Measurements from ENCODE around the gene GOLGA8A.
"Not testable (repeated sequence)": the region's sequence is repeated elsewhere in the genome, so short reads cannot be mapped to it uniquely, and the experiment has no call there.

Gene GOLGA8A

DNA sequence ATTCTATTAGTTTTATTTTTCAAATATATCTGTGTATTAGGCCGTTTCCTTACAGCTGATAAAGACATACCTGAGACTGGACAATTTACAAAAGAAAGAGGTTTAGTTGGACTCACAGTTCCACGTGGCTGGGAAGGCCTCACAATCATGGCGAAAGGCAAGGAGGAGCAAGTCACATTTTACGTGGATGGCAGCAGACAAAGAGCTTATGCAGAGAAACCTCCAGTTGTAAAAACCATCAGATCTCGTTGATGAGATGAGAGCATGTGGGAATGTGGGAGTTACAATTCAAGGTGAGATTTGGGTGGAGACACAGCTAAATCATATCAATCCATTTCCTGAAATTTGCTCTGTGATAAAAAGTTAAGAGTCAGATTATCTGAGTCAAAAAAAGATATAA is 2.3 kb upstream of the GOLGA8A start:
- Histone ChIP-seq H3K4me3 (ENCODE audit: extremely low read depth, insufficient read depth, low read length, poor library complexity, severe bottlenecking) (no peak overlapping the region), H3K9me3 (ENCODE audit: control insufficient read depth, low read length) (no peaks in the 10 kb centered on the region), H3K36me3 (ENCODE audit: control insufficient read depth, insufficient read depth, low read length) (no peaks in the 10 kb centered on the region), H3K27ac (ENCODE audit: low read depth, low read length, severe bottlenecking) (no peak overlapping the region), H3K4me1 (ENCODE audit: control insufficient read depth, insufficient read depth, low read length, poor library complexity, severe bottlenecking) (no peaks in the 10 kb centered on the region)
- WGBS, 2 experiments (ENCODE audit: insufficient coverage in 2 of 2) = 60 to 61% methylated on average over 1 to 2 of the region's 5 CpGs

DNA sequence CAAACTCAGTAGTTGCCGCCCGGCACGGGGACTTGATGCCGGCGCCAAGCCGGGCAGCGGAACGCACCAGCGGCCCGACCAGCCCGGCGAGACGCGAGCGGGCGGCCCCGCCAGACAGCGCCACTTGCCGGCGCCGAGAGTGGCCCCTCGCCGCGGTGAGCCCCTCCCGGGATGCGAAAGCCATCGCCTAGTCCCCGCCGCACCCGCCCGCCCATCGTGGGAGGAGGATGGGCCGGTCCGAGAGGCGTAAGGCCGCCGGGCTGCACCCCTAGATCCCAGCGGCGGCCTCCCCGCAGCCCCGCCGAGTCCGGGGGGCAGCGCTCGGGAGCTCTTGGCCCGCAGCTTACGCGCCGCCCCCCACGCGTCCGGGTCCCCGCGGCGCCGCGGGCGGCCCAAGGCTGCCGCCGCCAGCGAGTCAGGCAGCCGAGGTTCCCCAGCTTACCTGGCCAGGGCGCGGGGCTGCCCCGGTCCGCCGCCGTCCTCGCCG is 609 bp downstream of the GOLGA8A start:
- no peaks in the 10 kb centered on the region for H3K9me3 ChIP-seq (ENCODE audit: control insufficient read depth, low read length)
- no peaks in the 10 kb centered on the region for H3K36me3 ChIP-seq (ENCODE audit: control insufficient read depth, insufficient read depth, low read length)
- no peak overlapping the region for H3K27ac ChIP-seq (ENCODE audit: low read depth, low read length, severe bottlenecking)
- 1% methylated on average over 20 to 27 of the region's 70 CpGs for WGBS, 2 experiments (ENCODE audit: insufficient coverage in 2 of 2)
- peak overlapping the region; percentile 37 for H3K4me3 ChIP-seq (ENCODE audit: extremely low read depth, insufficient read depth, low read length, poor library complexity, severe bottlenecking)
- no peaks in the 10 kb centered on the region for H3K4me1 ChIP-seq (ENCODE audit: control insufficient read depth, insufficient read depth, low read length, poor library complexity, severe bottlenecking)

DNA sequence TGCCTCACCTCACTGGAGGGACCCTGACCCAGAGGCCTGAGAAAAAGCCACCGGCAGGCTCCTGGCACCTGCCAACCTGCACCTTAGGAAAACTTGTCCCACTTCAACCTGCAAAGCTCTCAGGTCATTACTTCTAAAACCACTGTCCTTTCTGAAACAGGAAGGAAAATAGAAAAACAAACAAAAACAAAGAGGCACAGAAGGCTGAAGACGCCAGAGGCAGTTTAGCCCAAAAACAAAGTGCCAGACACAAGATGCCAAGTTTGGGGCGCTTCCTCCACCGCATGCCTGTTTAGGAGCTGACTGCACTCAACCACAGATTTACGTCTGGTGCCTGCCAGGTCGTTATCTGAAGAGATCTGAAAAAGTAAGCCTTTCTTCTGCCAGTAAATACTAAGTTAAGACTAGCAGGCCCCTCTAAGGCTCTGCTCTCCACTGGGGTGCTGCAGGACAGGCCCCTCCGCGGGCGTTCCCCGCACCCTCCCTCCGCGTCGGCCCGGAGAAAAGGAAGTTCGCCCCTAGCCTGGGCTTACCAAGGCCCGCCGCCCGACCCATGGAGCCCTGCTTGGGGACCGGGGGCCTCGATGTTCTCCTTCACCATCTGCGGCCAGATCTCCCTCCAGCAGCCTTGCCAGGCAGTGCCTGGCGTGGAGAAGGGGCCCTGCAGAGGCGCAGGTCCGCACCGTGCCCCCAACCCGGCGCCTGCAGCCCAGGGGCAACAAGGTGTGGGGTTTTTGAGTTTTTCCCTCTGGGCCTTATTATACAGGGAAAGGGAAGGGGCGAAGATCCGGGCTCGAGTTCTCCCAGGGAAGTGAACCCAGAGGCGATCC is 1.3 kb downstream of the GOLGA8A start:
- peak overlapping the region; percentile 37 for H3K4me3 ChIP-seq (ENCODE audit: extremely low read depth, insufficient read depth, low read length, poor library complexity, severe bottlenecking)
- no peaks in the 10 kb centered on the region for H3K4me1 ChIP-seq (ENCODE audit: control insufficient read depth, insufficient read depth, low read length, poor library complexity, severe bottlenecking)
- H3K36me3 ChIP-seq (ENCODE audit: control insufficient read depth, insufficient read depth, low read length) = no peaks in the 10 kb centered on the region
- WGBS, 2 experiments (ENCODE audit: insufficient coverage in 2 of 2) = 24 to 33% methylated on average over 5 to 6 of the region's 31 CpGs
- H3K27ac ChIP-seq (ENCODE audit: low read depth, low read length, severe bottlenecking) = no peak overlapping the region
- no peaks in the 10 kb centered on the region for H3K9me3 ChIP-seq (ENCODE audit: control insufficient read depth, low read length)

DNA sequence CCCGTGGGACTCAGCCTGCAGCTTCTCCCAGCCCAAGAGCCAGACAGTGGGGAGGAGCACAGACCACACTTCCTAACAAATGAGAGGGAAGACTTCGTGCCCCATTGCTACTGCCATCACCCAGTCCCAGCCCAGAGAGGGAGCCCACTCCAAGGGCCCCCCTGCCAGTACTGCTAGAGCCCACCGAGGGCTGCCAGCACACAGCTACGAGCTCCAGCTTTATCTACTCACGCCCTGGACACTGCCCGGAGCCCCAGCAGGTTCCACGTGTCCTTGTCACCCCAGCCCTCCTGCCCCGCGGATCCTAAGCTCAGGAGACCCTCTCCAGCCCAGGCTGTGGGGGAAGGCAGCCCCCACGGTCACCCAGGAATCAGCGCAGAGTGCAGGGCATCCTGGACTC is 1.9 kb downstream of the GOLGA8A start:
- 94% methylated on average over 4 of the region's 11 CpGs; no CpG with 5 or more reads in 1 of the 2 experiments for WGBS, 2 experiments (ENCODE audit: insufficient coverage in 2 of 2)
- no peaks in the 10 kb centered on the region for H3K4me1 ChIP-seq (ENCODE audit: control insufficient read depth, insufficient read depth, low read length, poor library complexity, severe bottlenecking)
- no peak overlapping the region for H3K4me3 ChIP-seq (ENCODE audit: extremely low read depth, insufficient read depth, low read length, poor library complexity, severe bottlenecking)

DNA sequence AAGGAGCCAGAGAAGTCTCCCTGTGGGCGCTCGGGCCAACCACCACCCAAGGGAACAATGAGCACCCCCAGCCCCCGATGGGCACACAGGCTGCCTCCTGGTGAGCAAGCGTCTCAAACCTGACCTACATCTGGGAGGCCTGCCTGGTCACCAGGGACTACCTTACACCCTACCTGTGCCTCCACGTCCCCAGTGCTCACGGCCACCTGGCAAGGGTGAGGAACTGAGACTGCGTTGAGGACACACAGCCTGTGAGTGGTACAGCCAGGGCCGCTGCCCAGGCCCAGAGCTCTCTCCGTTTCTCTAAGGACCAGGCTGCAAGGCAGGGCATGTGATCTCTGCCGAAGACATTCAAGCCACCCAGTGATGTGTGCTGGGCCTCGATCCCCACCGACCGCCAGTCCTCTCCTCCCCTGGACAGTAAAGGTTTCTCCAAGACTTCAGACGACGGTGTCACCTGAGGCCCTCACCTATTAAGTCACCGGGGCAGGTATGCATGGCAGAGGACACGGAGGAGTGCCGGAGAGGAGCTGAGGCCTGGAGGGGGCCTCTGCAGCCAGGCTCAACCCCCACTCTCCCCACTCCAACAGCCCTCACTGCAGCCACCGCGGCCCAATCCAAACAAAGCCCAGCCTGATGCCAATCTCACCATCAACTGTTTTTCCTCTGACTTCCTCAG is 2.8 kb downstream of the GOLGA8A start:
- Histone ChIP-seq H3K4me1 (ENCODE audit: control insufficient read depth, insufficient read depth, low read length, poor library complexity, severe bottlenecking) (no peaks in the 10 kb centered on the region), H3K27ac (ENCODE audit: low read depth, low read length, severe bottlenecking) (no peak overlapping the region), H3K4me3 (ENCODE audit: extremely low read depth, insufficient read depth, low read length, poor library complexity, severe bottlenecking) (no peak overlapping the region), H3K9me3 (ENCODE audit: control insufficient read depth, low read length) (no peaks in the 10 kb centered on the region), H3K36me3 (ENCODE audit: control insufficient read depth, insufficient read depth, low read length) (no peaks in the 10 kb centered on the region)
- 91 to 95% methylated on average over 4 to 7 of the region's 20 CpGs for WGBS, 2 experiments (ENCODE audit: insufficient coverage in 2 of 2)

More for the DNA sequence above, 1.9 kb downstream of the GOLGA8A start:
- Histone ChIP-seq H3K9me3 (ENCODE audit: control insufficient read depth, low read length) (no peaks in the 10 kb centered on the region), H3K36me3 (ENCODE audit: control insufficient read depth, insufficient read depth, low read length) (no peaks in the 10 kb centered on the region), H3K27ac (ENCODE audit: low read depth, low read length, severe bottlenecking) (no peak overlapping the region)

DNA sequence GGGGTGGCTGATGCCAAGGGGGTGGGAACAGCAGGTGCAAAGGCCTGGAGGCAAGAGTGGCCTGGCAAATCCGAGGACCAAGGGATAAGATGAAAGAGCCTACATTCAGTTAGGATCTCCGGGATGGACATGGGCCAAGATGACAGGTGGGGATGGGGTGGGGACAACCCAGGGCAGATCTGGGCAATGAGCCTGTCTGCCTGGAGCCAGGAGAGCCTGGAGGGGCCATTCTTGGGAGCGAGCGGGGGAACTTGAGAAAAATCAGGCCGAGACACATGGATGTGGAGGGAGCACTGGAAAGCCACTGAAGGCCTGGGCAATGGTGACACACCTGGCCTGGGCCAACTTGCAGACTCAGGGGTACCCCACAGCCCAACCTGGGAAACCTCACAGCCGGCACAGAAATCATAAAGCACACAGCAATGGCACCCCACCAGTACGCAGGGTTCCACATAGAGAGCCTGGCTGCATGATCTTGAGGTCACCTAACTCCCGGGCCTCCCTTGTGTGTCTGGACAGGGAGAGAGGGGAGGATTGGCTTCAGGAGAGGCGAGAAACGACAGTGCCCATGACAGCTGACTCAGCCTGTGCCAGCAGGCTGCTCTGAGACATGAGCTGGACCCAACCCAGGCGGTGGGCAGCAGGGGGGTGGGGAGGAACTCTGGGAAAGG is 3.5 kb downstream of the GOLGA8A start:
- 80 to 86% methylated on average over 1 to 2 of the region's 11 CpGs for WGBS, 2 experiments (ENCODE audit: insufficient coverage in 2 of 2)
- not testable (repeated sequence) for H3K4me1 ChIP-seq (ENCODE audit: control insufficient read depth, insufficient read depth, low read length, poor library complexity, severe bottlenecking)

DNA sequence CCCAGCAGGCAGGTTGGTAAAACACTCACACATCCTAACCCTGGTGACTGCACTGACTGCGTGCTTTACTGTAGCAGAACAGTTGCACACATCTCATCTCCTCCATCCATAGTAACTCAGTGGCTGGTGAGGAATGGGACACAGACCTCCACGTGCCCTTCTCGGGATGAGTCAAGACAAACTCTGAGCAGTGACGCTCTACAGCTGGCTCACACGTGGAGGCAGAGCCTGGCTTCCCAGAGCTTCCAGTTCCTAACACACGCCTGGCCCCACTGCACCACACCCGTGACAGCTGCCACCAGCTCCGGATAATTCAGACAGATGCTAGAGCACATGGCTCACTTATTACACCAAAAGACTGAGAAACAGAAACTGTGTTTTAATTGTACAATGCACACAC is 7.0 kb downstream of the GOLGA8A start:
- 100% methylated on average over 1 of the region's 8 CpGs; no CpG with 5 or more reads in 1 of the 2 experiments for WGBS, 2 experiments (ENCODE audit: insufficient coverage in 2 of 2)
- not testable (repeated sequence) for H3K4me3 ChIP-seq (ENCODE audit: extremely low read depth, insufficient read depth, low read length, poor library complexity, severe bottlenecking); H3K4me1 ChIP-seq (ENCODE audit: control insufficient read depth, insufficient read depth, low read length, poor library complexity, severe bottlenecking); H3K36me3 ChIP-seq (ENCODE audit: control insufficient read depth, insufficient read depth, low read length); H3K27ac ChIP-seq (ENCODE audit: low read depth, low read length, severe bottlenecking); H3K9me3 ChIP-seq (ENCODE audit: control insufficient read depth, low read length)

More for the DNA sequence above, 3.5 kb downstream of the GOLGA8A start:
- not testable (repeated sequence) for H3K36me3 ChIP-seq (ENCODE audit: control insufficient read depth, insufficient read depth, low read length); H3K9me3 ChIP-seq (ENCODE audit: control insufficient read depth, low read length); H3K4me3 ChIP-seq (ENCODE audit: extremely low read depth, insufficient read depth, low read length, poor library complexity, severe bottlenecking); H3K27ac ChIP-seq (ENCODE audit: low read depth, low read length, severe bottlenecking)

DNA sequence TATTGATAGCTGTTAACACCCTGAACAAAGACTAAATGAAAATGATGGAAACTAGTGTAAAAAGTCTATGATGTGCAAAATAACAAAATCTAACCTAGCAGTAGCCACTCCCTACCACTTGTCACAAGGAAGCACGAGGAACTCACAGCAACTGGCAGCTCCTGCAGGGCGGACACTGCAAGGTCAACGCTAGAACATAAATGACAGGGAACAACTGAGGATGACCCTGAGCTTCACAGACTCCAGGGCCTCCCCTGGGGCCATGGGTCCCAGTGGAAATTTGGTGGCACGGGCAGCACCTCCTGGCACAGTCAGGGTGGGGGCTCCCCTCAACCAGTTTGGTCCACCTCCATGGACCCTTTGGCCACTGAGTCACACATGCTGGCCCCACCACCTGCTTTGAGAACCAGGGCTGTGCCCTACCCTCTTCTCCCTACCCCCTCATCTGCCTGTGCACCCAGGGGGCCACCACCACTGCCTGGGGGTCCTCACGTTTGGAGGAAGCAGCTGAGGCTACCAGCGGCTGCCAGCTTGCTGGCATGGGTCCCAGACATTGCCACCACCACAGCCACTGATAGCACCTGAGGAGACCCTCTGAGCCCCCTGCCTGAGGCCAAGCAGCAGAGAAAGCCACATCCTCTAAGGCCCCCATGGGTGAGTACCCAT is 14.1 kb downstream of the GOLGA8A start:
- H3K36me3 ChIP-seq (ENCODE audit: control insufficient read depth, insufficient read depth, low read length); H3K9me3 ChIP-seq (ENCODE audit: control insufficient read depth, low read length); H3K27ac ChIP-seq (ENCODE audit: low read depth, low read length, severe bottlenecking); H3K4me1 ChIP-seq (ENCODE audit: control insufficient read depth, insufficient read depth, low read length, poor library complexity, severe bottlenecking); H3K4me3 ChIP-seq (ENCODE audit: extremely low read depth, insufficient read depth, low read length, poor library complexity, severe bottlenecking): not testable (repeated sequence)
- 100% methylated on average over 1 to 2 of the region's 6 CpGs for WGBS, 2 experiments (ENCODE audit: insufficient coverage in 2 of 2)

DNA sequence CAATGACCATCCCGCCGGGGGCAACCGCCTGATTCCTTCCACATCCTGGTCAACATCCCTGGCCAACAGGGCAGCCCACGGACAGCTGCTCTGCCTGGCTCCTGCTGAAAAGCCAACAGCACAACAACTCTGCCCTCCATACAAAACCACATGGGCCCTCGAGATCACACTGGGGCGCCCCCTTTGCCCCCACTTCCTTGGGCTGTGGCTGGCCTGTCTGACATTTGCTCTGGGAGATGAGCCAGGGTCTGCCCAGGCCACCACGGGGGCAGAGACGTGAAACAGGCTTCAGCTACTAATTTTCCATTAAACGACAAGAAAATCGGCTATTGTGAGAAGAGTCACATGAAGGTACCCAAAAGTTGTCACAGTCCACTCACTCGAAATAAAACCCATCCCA is 16.7 kb downstream of the GOLGA8A start:
- WGBS, 2 experiments (ENCODE audit: insufficient coverage in 2 of 2) = no CpG with 5 or more reads among the region's 11 CpGs
- H3K4me3 ChIP-seq (ENCODE audit: extremely low read depth, insufficient read depth, low read length, poor library complexity, severe bottlenecking); H3K9me3 ChIP-seq (ENCODE audit: control insufficient read depth, low read length); H3K27ac ChIP-seq (ENCODE audit: low read depth, low read length, severe bottlenecking); H3K36me3 ChIP-seq (ENCODE audit: control insufficient read depth, insufficient read depth, low read length); H3K4me1 ChIP-seq (ENCODE audit: control insufficient read depth, insufficient read depth, low read length, poor library complexity, severe bottlenecking): not testable (repeated sequence)

DNA sequence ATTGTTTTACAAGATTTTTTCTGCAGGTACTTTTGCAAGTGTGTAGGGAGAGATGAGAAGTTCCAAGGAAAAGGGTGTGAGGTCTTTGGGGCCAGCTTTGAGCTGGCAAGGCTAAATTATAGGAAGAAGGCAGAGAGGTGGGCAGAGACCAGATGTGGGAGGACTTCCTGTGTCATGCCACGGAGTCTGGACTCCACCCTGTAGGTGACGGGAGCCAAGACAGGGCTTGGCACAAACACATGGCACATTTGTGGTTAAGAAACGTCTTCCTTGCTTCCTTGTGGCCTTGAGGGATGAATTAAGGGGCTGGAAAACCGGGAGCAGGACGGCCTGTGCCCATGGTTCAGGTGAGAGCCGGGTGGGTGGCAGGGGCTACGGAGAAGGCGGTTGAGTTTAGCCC is 19.2 kb downstream of the GOLGA8A start:
- not testable (repeated sequence) for H3K27ac ChIP-seq (ENCODE audit: low read depth, low read length, severe bottlenecking); H3K4me3 ChIP-seq (ENCODE audit: extremely low read depth, insufficient read depth, low read length, poor library complexity, severe bottlenecking); H3K9me3 ChIP-seq (ENCODE audit: control insufficient read depth, low read length); H3K4me1 ChIP-seq (ENCODE audit: control insufficient read depth, insufficient read depth, low read length, poor library complexity, severe bottlenecking); H3K36me3 ChIP-seq (ENCODE audit: control insufficient read depth, insufficient read depth, low read length)
- WGBS, 2 experiments (ENCODE audit: insufficient coverage in 2 of 2) = 100% methylated on average over 1 of the region's 8 CpGs; no CpG with 5 or more reads in 1 of the 2 experiments
